B cell (primary cell): ENCODE results near the gene CACNA2D3. TPM values are rescaled to one million over a fixed set of nuclear protein-coding genes. Genes with fewer than 3 reads are reported as not detected.

ENCODE experiments used
- ATAC-seq: fragments of 200-7000 bp; cut with Tn5 transposase; one replicate; pipeline ENCODE4 v1.10.0; 2021; ENCODE audit warnings: low read depth, mild to moderate bottlenecking, moderate number of reproducible peaks, moderate library complexity
- CTCF ChIA-PET: fragments of 350-600 bp; sonication (Branson Sonifier 250); formaldehyde crosslinking; loops from one replicate; lab custom pipeline; 2021; ENCODE audit warnings: antibody characterized with exemption, inconsistent platforms; lab: Charles Lee
- POLR2A ChIA-PET: fragments of 350-600 bp; sonication (Branson Sonifier 250); formaldehyde crosslinking; loops from one replicate; lab custom pipeline; 2021; ENCODE audit warnings: antibody characterized with exemption; lab: Charles Lee
- DNase-seq: peaks from one replicate; pipeline ENCODE4 v3.0.0; 2013
- H2AFZ ChIP-seq: 2 replicates; pipeline ENCODE4 v1.6.1; 2012; ENCODE audit warnings: mild to moderate bottlenecking, low read depth, low read length; ENCODE audit not compliant: insufficient read depth, poor library complexity, severe bottlenecking
- H3K27ac ChIP-seq, 2 donors: 1 replicate in 1 of 2; 2 replicates in 1 of 2; pipeline ENCODE4 v1.5.1; 2012 to 2013; ENCODE audit warnings: low read length in 2 of 2, mild to moderate bottlenecking in 2 of 2, moderate library complexity in 1 of 2
- H3K27me3 ChIP-seq, 4 experiments: fragments of 200-600 bp in 1 of 4; sonication (generic) in 1 of 4; replicated peaks in 1 of 4; 1 replicate in 2 of 4; 2 replicates in 2 of 4; pipeline versions ENCODE4 v1.6.1 to v1.7.0; 2013 to 2016; ENCODE audit warnings: low read length in 3 of 4, mild to moderate bottlenecking in 2 of 4, mixed read lengths in 1 of 4, moderate library complexity in 1 of 4; ENCODE audit not compliant: insufficient read depth in 4 of 4, control insufficient read depth in 3 of 4; ENCODE audit errors: control extremely low read depth in 1 of 4
- H3K36me3 ChIP-seq, 2 experiments: replicated peaks in 1 of 2; 1 replicate in 1 of 2; 2 replicates in 1 of 2; pipeline versions ENCODE4 v1.6.1 to v1.7.1; 2013; ENCODE audit warnings: low read length in 1 of 2; ENCODE audit not compliant: insufficient read depth in 2 of 2, control insufficient read depth in 1 of 2; ENCODE audit errors: control extremely low read depth in 1 of 2, extremely low read depth in 1 of 2
- H3K4me1 ChIP-seq, 2 donors: fragments of 200-600 bp in 1 of 2; sonication (generic) in 1 of 2; 1 replicate in 1 of 2; 2 replicates in 1 of 2; pipeline versions ENCODE4 v1.5.1 to v1.6.1; 2013 to 2017; ENCODE audit warnings: low read length in 2 of 2; ENCODE audit not compliant: control insufficient read depth in 2 of 2, insufficient read depth in 2 of 2
- H3K4me2 ChIP-seq: replicated peaks from 2 replicates; pipeline ENCODE3; 2012; ENCODE audit warnings: mild to moderate bottlenecking, low read depth, low read length; ENCODE audit not compliant: poor library complexity, severe bottlenecking
- H3K4me3 ChIP-seq, 5 experiments: fragments of 200-600 bp in 1 of 5; sonication (generic) in 1 of 5; 1 replicate in 3 of 5; 2 replicates in 2 of 5; pipeline versions ENCODE4 v1.5.1 to v1.7.0; 2011 to 2016; ENCODE audit warnings: low read length in 4 of 5, mild to moderate bottlenecking in 4 of 5, low read depth in 2 of 5, control low read depth in 1 of 5, moderate library complexity in 1 of 5; ENCODE audit not compliant: insufficient read depth in 1 of 5; ENCODE audit errors: control extremely low read depth in 1 of 5, extremely low read depth in 1 of 5
- H3K79me2 ChIP-seq: fragments of 200-600 bp; sonication (generic); one replicate; pipeline ENCODE4 v1.6.0; 2016; ENCODE audit warnings: low read length; ENCODE audit not compliant: control insufficient read depth, insufficient read depth
- H3K9ac ChIP-seq: fragments of 200-600 bp; sonication (generic); 2 replicates; pipeline ENCODE4 v1.6.1; 2017; ENCODE audit warnings: mild to moderate bottlenecking, low read length, moderate library complexity
- H3K9me3 ChIP-seq, 3 donors: one replicate each; pipeline versions ENCODE4 v1.6.1 to v1.7.1; 2013; ENCODE audit warnings: low read length in 2 of 3; ENCODE audit not compliant: control insufficient read depth in 2 of 3, insufficient read depth in 1 of 3; ENCODE audit errors: control extremely low read depth in 1 of 3
- H4K20me1 ChIP-seq: 2 replicates; pipeline ENCODE4 v1.6.0; 2012; ENCODE audit warnings: mild to moderate bottlenecking, low read length; ENCODE audit not compliant: insufficient read depth, control insufficient read depth, poor library complexity, severe bottlenecking
- H3K27ac Mint-ChIP-seq: one replicate; pipeline ENCODE4 v1.8.0; 2021; ENCODE audit warnings: mixed read lengths
- H3K27me3 Mint-ChIP-seq: one replicate; pipeline ENCODE4 v1.8.0; 2021; ENCODE audit warnings: mixed read lengths
- H3K4me1 Mint-ChIP-seq: one replicate; pipeline ENCODE4 v1.8.0; 2021; ENCODE audit warnings: mixed read lengths
- H3K4me3 Mint-ChIP-seq: one replicate; pipeline ENCODE4 v1.8.0; 2021; ENCODE audit warnings: mixed read lengths
- H3K9me3 Mint-ChIP-seq: one replicate; pipeline ENCODE4 v1.8.0; 2022; ENCODE audit warnings: mixed read lengths; ENCODE audit not compliant: insufficient read depth
- CTCF ChIP-seq: fragments of 200-600 bp; IDR thresholded peaks from one replicate; pipeline ENCODE4 v1.8.0; 2022; ENCODE audit warnings: antibody characterized with exemption, mild to moderate bottlenecking
- EZH2 ChIP-seq: IDR thresholded peaks from 2 replicates; pipeline ENCODE4 v1.6.1; 2012; ENCODE audit warnings: borderline replicate concordance, low read depth, mild to moderate bottlenecking, moderate library complexity, low read length; ENCODE audit not compliant: insufficient read depth, poor library complexity, severe bottlenecking
- WGBS: methylation state at CpG from one replicate; pipeline ENCODE4 v1.1.5; 2013; ENCODE audit warnings: missing lambda C conversion rate; ENCODE audit not compliant: insufficient coverage; 5-methylcytosine and 5-hydroxymethylcytosine counted together
- intact Hi-C: fragments of 100-400 bp; cut with micrococcal nuclease; formaldehyde crosslinking; loops from one replicate; pipeline ENCODE4 v1.10.0; 2022
- polyA plus RNA-seq: library from polyadenylated mRNA; depleted of rRNA; stranded (reverse); fragments of >200 nt; gene quantifications from 2 replicates; pipeline ENCODE4 v1.2.3, GENCODE V29; 2012
- total RNA-seq, 2 donors: library from RNA; stranded (reverse); fragments of 120-200 nt in 1 of 2; gene quantifications; 1 replicate in 1 of 2; 2 replicates in 1 of 2; pipeline versions ENCODE4 v1.2.3 to v1.2.4, GENCODE V29; 2013 to 2022

The CACNA2D3 gene
- total and polyA plus RNA-seq, 2 donors (not counting 1 experiment from before 2014, with no cell fraction given), result not detected

GRCh38 chr3:54150864-54151467, 28.6 kb downstream of the CACNA2D3 start:
- intact Hi-C loops, result no loop called here
- no peak for TF ChIP-seq CTCF
- TF ChIP-seq EZH2, result no peak
- 97% methylated on average over 3 of the region's 3 CpGs for WGBS
- Mint-ChIP-seq H3K27me3 (peaks cover 12% of the 10 kb centered on the region), H3K4me3 (no peak overlapping the region), H3K4me1 (no peaks in the 10 kb centered on the region), H3K9me3 (no peaks in the 10 kb centered on the region), H3K27ac (no peak overlapping the region)
- CTCF ChIA-PET, result no interaction called here
- Histone ChIP-seq H4K20me1 (no peaks in the 10 kb centered on the region), H3K27me3 (no peaks in the 10 kb centered on the region), H3K36me3 (no peaks in the 10 kb centered on the region), H2AFZ (no peak overlapping the region), H3K4me1 (no peaks in the 10 kb centered on the region), H3K9ac (no peak overlapping the region), H3K79me2 (no peaks in the 10 kb centered on the region), H3K4me2 (no peak overlapping the region), H3K27ac (no peak overlapping the region), H3K9me3 (peaks cover 0 to 11% (median 0%) of the 10 kb centered on the region in 3 donors), H3K4me3 (no peak overlapping the region)
- POLR2A ChIA-PET, result no interaction called here
- DNase-seq (no peak), ATAC-seq (no peak)

GRCh38 chr3:54153477-54153876, 31.1 kb downstream of the CACNA2D3 start:
- no peak overlapping the region for H2AFZ ChIP-seq
- H3K36me3 ChIP-seq, result no peaks in the 10 kb centered on the region

More at GRCh38 chr3:54153477-54153876, 31.1 kb downstream of the CACNA2D3 start:
- H3K9me3 ChIP-seq, result peaks cover 0 to 2% (median 0%) of the 10 kb centered on the region in 3 donors
- no peak overlapping the region for H3K4me3 Mint-ChIP-seq
- H3K4me1 Mint-ChIP-seq, result no peaks in the 10 kb centered on the region
- H3K9me3 Mint-ChIP-seq, result no peaks in the 10 kb centered on the region
- no peak overlapping the region for H3K27ac Mint-ChIP-seq
- no peak for TF ChIP-seq CTCF
- no peak for TF ChIP-seq EZH2
- H3K27me3 Mint-ChIP-seq, result no peaks in the 10 kb centered on the region
- no CpG with 5 or more reads among the region's 1 CpG for WGBS
- H4K20me1 ChIP-seq, result no peaks in the 10 kb centered on the region
- no peaks in the 10 kb centered on the region for H3K79me2 ChIP-seq
- H3K27me3 ChIP-seq, result peaks cover 0 to 3% (median 0%) of the 10 kb centered on the region in 4 experiments
- no peak overlapping the region for H3K27ac ChIP-seq
- CTCF ChIA-PET, result no interaction called here
- no peak for ATAC-seq
- DNase-seq, result no peak
- intact Hi-C loops, result no loop called here
- no peak overlapping the region for H3K4me3 ChIP-seq
- H3K4me2 ChIP-seq, result no peak overlapping the region
- no peaks in the 10 kb centered on the region for H3K4me1 ChIP-seq
- POLR2A ChIA-PET, result no interaction called here
- H3K9ac ChIP-seq, result no peak overlapping the region
